Measurements from ENCODE around the gene FAM163B. TPM values are rescaled to one million over a fixed set of nuclear protein-coding genes. Genes with fewer than 3 reads are reported as not detected.
A peak's percentile ranks its signal among the peaks of the same experiment; 100 is the strongest.

Gene FAM163B
- total and polyA plus RNA-seq, 8 donors, result 0.23 to 2.7 (median 1.7) TPM; not detected in 1

DNA sequence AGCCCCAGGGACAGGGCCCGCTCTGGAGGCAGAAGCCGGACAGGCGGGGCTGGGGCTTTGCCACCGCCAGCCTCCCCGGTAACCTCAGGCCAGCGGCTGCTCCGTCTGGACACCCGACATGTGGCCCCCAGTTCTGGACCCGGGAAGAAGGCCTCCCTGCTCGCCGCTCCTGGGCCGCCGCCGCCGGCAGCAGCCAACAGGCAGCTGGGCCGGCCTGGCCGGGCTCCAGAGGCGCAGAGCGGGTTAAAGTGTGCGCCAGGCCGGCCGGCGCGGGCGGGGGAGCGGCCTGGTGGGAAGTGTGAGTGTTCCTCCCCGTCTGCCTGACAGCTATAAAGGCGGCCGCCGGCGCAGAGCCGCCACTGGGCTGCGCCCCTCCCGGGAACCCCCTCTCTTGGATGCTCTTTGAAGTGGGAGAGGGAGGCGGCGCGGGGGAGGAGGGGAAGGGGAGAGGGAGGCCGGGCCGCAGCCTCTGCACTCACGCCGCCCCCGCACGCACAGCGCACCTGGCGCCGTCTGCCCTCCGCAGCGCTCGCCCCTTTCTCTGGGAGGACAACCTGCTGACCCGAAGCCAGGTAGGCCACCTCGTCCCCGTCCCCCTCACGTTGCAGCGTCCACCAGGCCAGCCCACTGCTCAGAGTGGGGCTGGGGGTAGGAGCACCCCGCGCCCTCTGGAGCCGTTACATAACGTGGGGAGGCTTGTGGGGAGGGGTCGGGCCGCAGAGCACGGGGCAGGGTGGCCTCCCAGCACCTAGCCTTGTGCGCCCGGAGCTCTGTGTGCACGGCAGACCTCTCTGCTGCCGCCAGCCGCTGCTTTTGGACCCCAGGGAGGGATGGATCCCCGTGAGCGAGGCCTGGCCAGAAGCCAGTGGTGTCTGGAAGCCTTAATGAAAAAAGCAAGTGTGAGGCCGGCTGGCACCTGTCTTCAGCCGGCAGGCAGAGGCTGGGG lies 74.6 kb downstream of the FAM163B start, which contains the start of gene ADAMTSL2:
TSS of gene ADAMTSL2 (plus strand) at position 359 of the 946 bp plus-strand sequence. CDS start 2,009 bp downstream, outside the sequence.
- Histone ChIP-seq H3K4me1 (peaks cover 17 to 39% of the 10 kb centered on the region in 2 donors), H3K27ac (peak within 1 kb of the TSS; percentile 36 to 37), H3K27me3 (peaks cover 10 to 64% of the 10 kb centered on the region in 2 donors), H3K9me3 (no peaks in the 10 kb centered on the region), H3K4me3 (peak within 1 kb of the TSS; percentile 27 to 45), H3K36me3 (no peaks in the 10 kb centered on the region)
- ATAC-seq (peak; percentile 65), DNase-seq (peak; percentile 47 to 93 (median 84))
- no peak for TF ChIP-seq CTCF (IDR thresholded peaks at IDR 0.05)
- intact Hi-C loops (cut with DNase I), result loop anchor here in 1 of 2 donors (10.0 kb wide), 1 partner anchor 180 kb away; no protein-coding TSS in a partner anchor

GRCh38 chr9:133533857-133534256 lies 75.3 kb downstream of the FAM163B start:
- H3K4me3 ChIP-seq, result peak overlapping the region in 1 of 2 donors; percentile 27
- no peaks in the 10 kb centered on the region for H3K36me3 ChIP-seq
- H3K27ac ChIP-seq, result peak overlapping the region; percentile 36 to 37
- TF ChIP-seq CTCF (IDR thresholded peaks at IDR 0.05), result no peak
- peaks cover 10 to 64% of the 10 kb centered on the region in 2 donors for H3K27me3 ChIP-seq
- DNase-seq (no peak), ATAC-seq (peak; percentile 4)
- H3K4me1 ChIP-seq, result peaks cover 14 to 31% of the 10 kb centered on the region in 2 donors
- intact Hi-C loops (cut with DNase I), result loop anchor here in 1 of 2 donors (10.0 kb wide), 1 partner anchor 181 kb away; no protein-coding TSS in a partner anchor
- no peaks in the 10 kb centered on the region for H3K9me3 ChIP-seq

DNA sequence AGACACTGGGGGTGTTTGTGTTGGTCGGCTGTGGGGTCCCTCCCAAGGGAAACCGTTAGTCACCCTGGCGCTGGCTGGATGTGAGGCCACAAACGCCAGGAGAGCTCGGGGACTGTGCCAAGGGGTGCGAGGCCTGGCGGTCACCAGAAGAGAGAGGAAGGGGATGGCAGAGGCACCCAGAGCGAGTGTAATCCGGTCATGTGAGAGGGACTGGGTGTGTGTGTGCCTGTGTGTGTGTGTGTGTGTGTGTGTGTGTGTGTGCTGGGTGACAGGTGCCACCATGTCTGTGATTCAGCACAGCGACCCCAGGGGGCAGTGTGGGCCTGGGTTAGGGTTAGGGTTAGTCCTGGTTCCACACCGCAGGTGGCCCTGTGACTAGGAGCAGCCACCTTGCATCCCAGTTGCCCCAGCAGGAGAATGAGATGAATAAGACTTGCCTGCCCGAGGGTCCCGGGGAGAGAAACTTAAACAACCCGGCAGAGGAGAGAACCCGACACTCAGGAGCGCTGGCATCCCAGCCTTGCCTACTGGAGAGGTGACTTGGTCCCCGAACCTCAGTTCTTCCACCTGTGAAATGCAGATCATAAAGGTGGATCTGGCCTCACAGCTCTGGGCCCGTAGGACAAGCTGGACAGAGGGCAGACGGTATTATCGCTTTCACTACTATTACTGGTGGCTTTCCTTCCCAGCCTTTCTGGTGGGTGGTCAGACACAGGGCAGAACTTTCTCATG lies 76.1 kb downstream of the FAM163B start:
- Histone ChIP-seq H3K4me3 (no peak overlapping the region), H3K27ac (no peak overlapping the region), H3K9me3 (no peaks in the 10 kb centered on the region), H3K36me3 (no peaks in the 10 kb centered on the region), H3K4me1 (peaks cover 14 to 24% of the 10 kb centered on the region in 2 donors), H3K27me3 (peaks cover 10 to 65% of the 10 kb centered on the region in 2 donors)
- intact Hi-C loops (cut with DNase I), result loop anchor here in 1 of 2 donors (10.0 kb wide), 1 partner anchor 182 kb away; no protein-coding TSS in a partner anchor
- TF ChIP-seq CTCF (IDR thresholded peaks at IDR 0.05), result peak; percentile 25 to 37
- DNase-seq (peak in 2 of 4 donors; percentile 48 to 53), ATAC-seq (peak; percentile 74)

GRCh38 chr9:133531293-133531692 lies 77.9 kb downstream of the FAM163B start:
- H3K4me3 ChIP-seq, result no peak overlapping the region
- ATAC-seq (no peak), DNase-seq (no peak)
- peaks cover 26 to 30% of the 10 kb centered on the region in 2 donors for H3K4me1 ChIP-seq
- H3K27ac ChIP-seq, result no peak overlapping the region
- H3K36me3 ChIP-seq, result no peaks in the 10 kb centered on the region
- intact Hi-C loops (cut with DNase I), result loop anchor here in 1 of 2 donors (10.0 kb wide), 1 partner anchor 184 kb away; no protein-coding TSS in a partner anchor
- no peak for TF ChIP-seq CTCF (IDR thresholded peaks at IDR 0.05)
- H3K9me3 ChIP-seq, result no peaks in the 10 kb centered on the region
- peaks cover 10 to 83% of the 10 kb centered on the region in 2 donors for H3K27me3 ChIP-seq

Data from left lung (tissue), 10 donors.